GM12892 (cell line): ENCODE results near the gene KLHL2.
"Not testable (repeated sequence)": the region's sequence is repeated elsewhere in the genome, so short reads cannot be mapped to it uniquely, and the experiment has no call there.

Source experiments
- POLR2A ChIP-seq: IDR thresholded peaks from 2 replicates; pipeline ENCODE4 v1.6.1; 2011; ENCODE audit warnings: low read depth, low read length, control low read depth
- POLR2AphosphoS5 ChIP-seq: IDR thresholded peaks from 2 replicates; pipeline ENCODE4 v1.6.1; 2011; ENCODE audit warnings: low read depth, low read length, control low read depth
- TAF1 ChIP-seq: IDR thresholded peaks from 2 replicates; pipeline ENCODE4 v1.6.1; 2011; ENCODE audit warnings: low read depth, mild to moderate bottlenecking, control low read depth, low read length, borderline replicate concordance

DNA sequence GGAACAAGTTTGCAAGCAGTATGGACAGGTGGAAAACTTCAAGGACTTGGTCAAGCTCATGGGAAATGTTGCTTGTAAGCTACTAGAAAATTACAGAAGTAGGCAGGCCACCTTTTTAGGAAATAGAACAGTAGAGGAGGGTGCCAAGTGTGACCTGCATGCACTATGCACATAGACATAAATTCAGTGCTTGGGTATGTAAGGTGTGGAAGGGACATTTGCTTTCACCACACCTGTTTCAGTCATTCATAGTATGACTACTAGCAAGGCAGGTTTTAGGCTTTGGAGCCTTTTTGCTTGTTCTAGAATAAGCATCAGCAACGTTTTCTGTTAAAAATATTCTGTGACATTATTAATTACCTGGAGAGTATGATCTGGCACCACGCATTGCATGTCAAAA is 20.0 kb downstream of the KLHL2 start:
- TF ChIP-seq POLR2A, POLR2AphosphoS5, TAF1: not testable (repeated sequence)
